WTC11 (cell line): ENCODE measurements around the gene WWP2.

Source experiments
- ARID4B ChIP-seq: sonication (generic); formaldehyde crosslinking; IDR thresholded peaks from 2 replicates; pipeline ENCODE4 v1.8.0; 2023; ENCODE audit warnings: missing genetic modification reagents, mild to moderate bottlenecking, borderline replicate concordance
- CREM ChIP-seq: sonication (generic); formaldehyde crosslinking; IDR thresholded peaks from 2 replicates; pipeline ENCODE4 v1.8.1; 2022; ENCODE audit warnings: mild to moderate bottlenecking, missing genetic modification reagents, moderate library complexity
- CTCF ChIP-seq: fragments of 200-600 bp; IDR thresholded peaks from 2 replicates; pipeline ENCODE4 v1.8.0; 2022; ENCODE audit warnings: antibody characterized with exemption
- HMGXB4 ChIP-seq: sonication (generic); formaldehyde crosslinking; IDR thresholded peaks from 2 replicates; pipeline ENCODE4 v1.8.1; 2023; ENCODE audit warnings: mild to moderate bottlenecking, moderate library complexity, missing genetic modification reagents
- JUN ChIP-seq: sonication (generic); formaldehyde crosslinking; IDR thresholded peaks from 2 replicates; pipeline ENCODE4 v1.8.0; 2023; ENCODE audit warnings: mild to moderate bottlenecking, missing genetic modification reagents
- KAT7 ChIP-seq: sonication (generic); formaldehyde crosslinking; IDR thresholded peaks from 2 replicates; pipeline ENCODE4 v1.8.1; 2023; ENCODE audit warnings: missing genetic modification reagents, mild to moderate bottlenecking, borderline replicate concordance
- SMAD4 ChIP-seq: sonication (generic); formaldehyde crosslinking; IDR thresholded peaks from 2 replicates; pipeline ENCODE4 v1.8.0; 2022; ENCODE audit warnings: mild to moderate bottlenecking, missing genetic modification reagents
- STAT6 ChIP-seq: sonication (generic); formaldehyde crosslinking; conservative IDR thresholded peaks from 2 replicates; pipeline ENCODE4 v1.8.1; 2023; ENCODE audit warnings: mild to moderate bottlenecking, low read depth, missing genetic modification reagents, moderate library complexity

GRCh38 chr16:69799611-69800031, 37.5 kb downstream of the WWP2 start:
- TF ChIP-seq STAT6 (CRISPR knock-in tag): no peak
- TF ChIP-seq CTCF: no peak
- no peak for TF ChIP-seq KAT7 (CRISPR knock-in tag)
- TF ChIP-seq JUN (CRISPR knock-in tag): no peak
- no peak for TF ChIP-seq CREM
- no peak for TF ChIP-seq ARID4B (CRISPR knock-in tag)
- no peak for TF ChIP-seq HMGXB4
- TF ChIP-seq SMAD4 (CRISPR knock-in tag): no peak
